ENCODE measurements around the gene ZNF480. TPM values are rescaled to one million over a fixed set of nuclear protein-coding genes. Genes with fewer than 3 reads are reported as not detected.

ZNF480 gene

Small RNA genes within 50 kb of the gene (small RNA-seq; reads per million reads assigned to genes)
- gene MIR643 (ENCODE audit: insufficient read depth) (7.9 reads per million, percentile 45 among the genes with 10 or more reads in this experiment), gene RF00019 (ENCODE audit: insufficient read depth) (not detected)
